Measurements from ENCODE around the gene MAP2. TPM values are rescaled to one million over a fixed set of nuclear protein-coding genes. Genes with fewer than 3 reads are reported as not detected.

Gene MAP2
- total RNA-seq, 4 donors from 2014 or later: 7.4 to 124 (median 59.9) TPM

DNA sequence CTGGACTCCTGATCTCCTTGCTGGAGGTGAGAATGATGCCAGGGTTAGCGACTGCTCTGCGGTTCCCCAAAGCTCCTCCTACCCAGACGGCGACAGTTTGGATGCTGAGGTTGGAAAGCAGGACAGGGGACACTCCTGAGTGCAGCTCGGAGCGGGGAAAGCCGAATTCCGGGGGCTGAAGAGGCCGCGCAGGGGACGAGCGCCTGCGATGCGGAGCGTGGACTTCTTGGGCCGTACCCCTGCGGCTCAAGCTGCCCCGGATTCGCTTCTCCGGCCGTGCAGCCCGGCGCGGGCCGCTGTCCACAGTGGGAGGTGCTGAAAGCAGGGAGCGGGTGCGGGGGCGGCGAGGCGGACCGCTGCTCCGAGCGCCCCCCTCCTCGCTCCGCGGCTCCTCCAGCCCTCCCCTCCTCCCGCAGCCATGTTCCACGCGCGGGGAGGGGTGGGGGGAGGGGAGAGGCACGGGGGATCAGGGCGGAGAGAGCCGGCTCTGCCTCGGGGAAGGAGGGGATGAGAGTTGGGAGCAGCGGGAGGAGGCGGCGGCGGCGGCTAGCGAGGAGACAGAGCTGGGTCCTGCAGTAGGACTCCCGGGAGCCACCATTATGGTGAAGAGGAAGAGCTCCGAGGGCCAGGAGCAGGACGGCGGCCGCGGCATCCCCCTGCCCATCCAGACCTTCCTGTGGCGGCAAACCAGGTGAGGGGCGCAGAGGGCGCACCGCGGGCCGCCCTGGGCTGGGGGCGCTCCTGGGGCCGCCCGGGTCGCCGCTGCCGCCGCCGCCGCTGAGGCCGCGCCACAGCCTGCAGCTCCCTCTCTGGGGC, 347.8 kb downstream of the MAP2 start, which contains the start of gene UNC80:
Gene UNC80, plus strand, starts transcription at position 359 of the 816 bp plus-strand sequence. Its CDS starts 241 bp downstream, at position 600.
- H3K36me3 ChIP-seq: no peaks in the 10 kb centered on the region
- peaks cover 60% of the 10 kb centered on the region for H3K27me3 ChIP-seq
- TF ChIP-seq, protein P1, sequence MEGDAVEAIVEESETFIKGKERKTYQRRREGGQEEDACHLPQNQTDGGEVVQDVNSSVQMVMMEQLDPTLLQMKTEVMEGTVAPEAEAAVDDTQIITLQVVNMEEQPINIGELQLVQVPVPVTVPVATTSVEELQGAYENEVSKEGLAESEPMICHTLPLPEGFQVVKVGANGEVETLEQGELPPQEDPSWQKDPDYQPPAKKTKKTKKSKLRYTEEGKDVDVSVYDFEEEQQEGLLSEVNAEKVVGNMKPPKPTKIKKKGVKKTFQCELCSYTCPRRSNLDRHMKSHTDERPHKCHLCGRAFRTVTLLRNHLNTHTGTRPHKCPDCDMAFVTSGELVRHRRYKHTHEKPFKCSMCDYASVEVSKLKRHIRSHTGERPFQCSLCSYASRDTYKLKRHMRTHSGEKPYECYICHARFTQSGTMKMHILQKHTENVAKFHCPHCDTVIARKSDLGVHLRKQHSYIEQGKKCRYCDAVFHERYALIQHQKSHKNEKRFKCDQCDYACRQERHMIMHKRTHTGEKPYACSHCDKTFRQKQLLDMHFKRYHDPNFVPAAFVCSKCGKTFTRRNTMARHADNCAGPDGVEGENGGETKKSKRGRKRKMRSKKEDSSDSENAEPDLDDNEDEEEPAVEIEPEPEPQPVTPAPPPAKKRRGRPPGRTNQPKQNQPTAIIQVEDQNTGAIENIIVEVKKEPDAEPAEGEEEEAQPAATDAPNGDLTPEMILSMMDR (IDR thresholded peaks at IDR 0.05): no peak
- TF ChIP-seq EP300 (IDR thresholded peaks at IDR 0.05) (no peak), POLR2AphosphoS5 (IDR thresholded peaks at IDR 0.05) (no peak), POLR2A (IDR thresholded peaks at IDR 0.05) (no peak)
- no CpG with 5 or more reads among the region's 73 CpGs for WGBS, 2 donors (ENCODE audit: low coverage in 1 of 2)
- ATAC-seq: peak; percentile 72
- H3K9me3 ChIP-seq: no peaks in the 10 kb centered on the region
- H3K4me3 ChIP-seq: peak within 1 kb of the TSS in 1 of 2 donors; percentile 35
- H3K4me1 ChIP-seq: peaks cover 0 to 10% (median 7%) of the 10 kb centered on the region in 3 donors
- H3K27ac ChIP-seq: no peak within 1 kb of the TSS

DNA sequence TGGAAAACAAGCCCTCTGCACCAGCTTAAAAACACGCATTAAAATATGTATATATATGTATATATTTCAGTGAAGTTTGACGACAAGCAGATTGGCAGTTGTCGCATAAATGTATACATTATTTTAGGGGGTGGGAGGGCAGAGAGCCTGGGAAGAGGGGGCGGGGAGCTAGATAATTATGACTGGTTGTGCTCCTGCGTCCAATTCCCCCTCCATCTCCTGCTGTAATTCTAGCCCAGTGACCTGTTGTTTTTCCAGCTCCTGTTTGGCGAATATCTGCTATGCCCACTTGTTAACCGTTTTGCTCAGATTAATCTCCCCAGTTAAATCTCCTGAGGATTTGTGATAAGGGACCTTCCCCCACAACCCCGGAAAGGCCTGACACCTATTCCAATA, 348.4 kb downstream of the MAP2 start:
- H3K27me3 ChIP-seq: peaks cover 66% of the 10 kb centered on the region
- H3K36me3 ChIP-seq: no peaks in the 10 kb centered on the region
- H3K27ac ChIP-seq: no peak overlapping the region
- TF ChIP-seq, protein P1 (IDR thresholded peaks at IDR 0.05): no peak
- TF ChIP-seq POLR2AphosphoS5 (IDR thresholded peaks at IDR 0.05) (no peak), EP300 (IDR thresholded peaks at IDR 0.05) (no peak), POLR2A (IDR thresholded peaks at IDR 0.05) (no peak)
- H3K4me3 ChIP-seq: peak overlapping the region in 1 of 2 donors; percentile 35
- no peak for ATAC-seq
- H3K9me3 ChIP-seq: no peaks in the 10 kb centered on the region
- peaks cover 0 to 10% (median 7%) of the 10 kb centered on the region in 3 donors for H3K4me1 ChIP-seq
- 6 to 18% methylated on average over 5 to 7 of the region's 8 CpGs for whole genome bisulfite sequencing, 2 donors (ENCODE audit: low coverage in 1 of 2)

DNA sequence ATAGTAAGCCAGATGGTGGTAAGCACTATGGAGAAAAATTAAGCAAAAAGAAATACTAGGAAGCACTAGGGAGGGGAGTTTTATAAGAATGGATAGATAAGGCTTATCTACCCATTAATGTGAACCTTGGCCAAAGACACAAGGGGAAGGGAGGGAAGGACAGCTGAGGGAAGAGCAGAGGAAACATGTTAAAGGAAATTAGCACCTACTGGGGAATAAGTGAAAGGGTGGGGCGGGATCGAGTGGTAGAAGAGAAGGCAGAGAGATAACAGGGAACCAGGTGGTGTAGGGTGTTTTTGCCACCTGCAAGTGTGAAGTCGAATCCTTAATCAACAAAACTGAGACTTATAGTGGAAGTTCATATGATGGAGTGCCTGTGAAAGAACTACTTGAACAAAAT, 349.5 kb downstream of the MAP2 start:
- no peaks in the 10 kb centered on the region for H3K9me3 ChIP-seq
- 25 to 32% methylated on average over 3 of the region's 3 CpGs for WGBS, 2 donors (ENCODE audit: low coverage in 1 of 2)
- TF ChIP-seq, protein P1 (IDR thresholded peaks at IDR 0.05): no peak
- TF ChIP-seq POLR2A (IDR thresholded peaks at IDR 0.05) (no peak), POLR2AphosphoS5 (IDR thresholded peaks at IDR 0.05) (no peak), EP300 (IDR thresholded peaks at IDR 0.05) (no peak)
- H3K27me3 ChIP-seq: peaks cover 65% of the 10 kb centered on the region
- H3K4me1 ChIP-seq: peaks cover 0 to 10% (median 7%) of the 10 kb centered on the region in 3 donors
- no peak overlapping the region for H3K4me3 ChIP-seq
- ATAC-seq: no peak
- no peak overlapping the region for H3K27ac ChIP-seq
- no peaks in the 10 kb centered on the region for H3K36me3 ChIP-seq

Small RNA genes within 50 kb of the gene (small RNA-seq; reads per million reads assigned to genes)
- 0 reads per million in 4 donors for gene RNA5SP118
